Thoracic aorta (tissue), 2 donors: ENCODE data around the gene SEC16B. TPM values are rescaled to one million over a fixed set of nuclear protein-coding genes. Genes with fewer than 3 reads are reported as not detected.

Experiments
- ATAC-seq: fragments of 150-250 bp; one replicate; pipeline ENCODE4 v1.8.0; 2017; ENCODE audit warnings: low read depth; ENCODE audit not compliant: insufficient number of reproducible peaks, low FRiP score
- DNase-seq: peaks from one replicate; pipeline ENCODE4 v3.0.0-alpha.2; 2020; ENCODE audit warnings: low spot score
- H3K27ac ChIP-seq, 2 donors: fragments of 200-600 bp; sonication (generic); 1 replicate in 1 of 2; 2 replicates in 1 of 2; pipeline ENCODE4 v1.5.1; 2016; ENCODE audit warnings: mild to moderate bottlenecking in 2 of 2, moderate library complexity in 2 of 2
- H3K27me3 ChIP-seq: fragments of 200-600 bp; sonication (generic); replicated peaks from 2 replicates; pipeline ENCODE4 v1.6.0; 2016; ENCODE audit warnings: mild to moderate bottlenecking; ENCODE audit not compliant: insufficient read depth
- H3K36me3 ChIP-seq: fragments of 200-600 bp; sonication (generic); one replicate; pipeline ENCODE4 v1.5.1; 2016
- H3K4me1 ChIP-seq, 2 donors: fragments of 200-600 bp; sonication (generic); 1 replicate in 1 of 2; 2 replicates in 1 of 2; pipeline versions ENCODE4 v1.5.1 to v1.6.0; 2016; ENCODE audit warnings: low read depth in 2 of 2, mild to moderate bottlenecking in 1 of 2; ENCODE audit not compliant: control insufficient read depth in 1 of 2
- H3K4me3 ChIP-seq: fragments of 200-600 bp; sonication (generic); 2 replicates; pipeline ENCODE4 v1.5.1; 2016; ENCODE audit warnings: mild to moderate bottlenecking
- H3K9me3 ChIP-seq: fragments of 200-600 bp; sonication (generic); 2 replicates; pipeline ENCODE4 v1.5.1; 2016
- CTCF ChIP-seq: fragments of 200-600 bp; sonication (generic); IDR thresholded peaks from one replicate; pipeline ENCODE4 v1.5.1; 2019; ENCODE audit warnings: antibody characterized with exemption
- total RNA-seq, 2 donors: library from RNA; depleted of rRNA; stranded (reverse); fragments of >200 nt; gene quantifications; one replicate each; pipeline versions ENCODE4 v1.1.0 to v1.2.3, GENCODE V29; 2016

Gene SEC16B
- total RNA-seq, 2 donors from 2014 or later = 4.2 to 6.8 TPM

DNA sequence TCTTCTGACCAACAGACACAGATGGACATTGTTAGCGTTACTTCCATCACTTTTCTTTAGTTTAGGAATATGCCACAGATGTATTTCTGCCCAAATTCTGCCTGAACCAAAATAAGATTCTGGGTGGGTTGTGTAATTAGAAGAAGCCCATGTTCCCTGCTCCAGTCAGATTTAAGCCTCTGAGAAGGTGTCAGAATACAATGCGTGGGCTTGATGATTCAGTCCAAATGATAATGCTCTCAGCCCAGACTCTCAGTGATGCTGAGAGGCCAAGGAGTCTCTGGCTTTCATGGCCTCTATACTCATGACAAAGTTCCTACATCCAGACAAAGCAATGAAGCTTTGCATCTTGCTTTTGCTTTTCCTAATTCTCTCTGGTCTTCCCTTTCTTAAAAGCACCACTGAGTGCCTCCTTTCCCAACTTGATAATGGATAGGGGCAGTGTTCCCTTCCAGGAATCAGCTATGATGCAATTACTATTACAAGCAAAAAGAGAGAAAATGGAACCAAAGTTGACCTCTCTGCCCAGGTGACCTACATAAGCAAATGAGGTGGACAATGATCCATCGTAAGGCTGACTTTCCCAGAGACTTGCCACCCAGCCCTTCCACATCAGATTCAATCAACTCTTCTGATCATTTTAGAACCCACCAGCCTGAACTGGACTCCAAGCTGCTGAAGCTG, 8.8 kb downstream of the SEC16B start:
- Histone ChIP-seq H3K4me1 (no peaks in the 10 kb centered on the region), H3K36me3 (peaks cover 24% of the 10 kb centered on the region), H3K4me3 (no peak overlapping the region), H3K27me3 (no peaks in the 10 kb centered on the region), H3K27ac (no peak overlapping the region), H3K9me3 (no peaks in the 10 kb centered on the region)
- ATAC-seq (no peak), DNase-seq (no peak)
- no peak for TF ChIP-seq CTCF

GRCh38 chr1:177959811-177960515, 9.9 kb downstream of the SEC16B start:
- H3K4me1 ChIP-seq = no peaks in the 10 kb centered on the region

GRCh38 chr1:177958092-177958491, 11.8 kb downstream of the SEC16B start:
- Histone ChIP-seq H3K4me3 (no peak overlapping the region), H3K27ac (no peak overlapping the region), H3K9me3 (no peaks in the 10 kb centered on the region), H3K36me3 (peaks cover 12% of the 10 kb centered on the region), H3K4me1 (no peaks in the 10 kb centered on the region), H3K27me3 (no peaks in the 10 kb centered on the region)
- no peak for ATAC-seq
- DNase-seq = no peak
- no peak for TF ChIP-seq CTCF

More at GRCh38 chr1:177959811-177960515, 9.9 kb downstream of the SEC16B start:
- no peak overlapping the region for H3K4me3 ChIP-seq
- H3K9me3 ChIP-seq = no peaks in the 10 kb centered on the region
- no peak for TF ChIP-seq CTCF
- no peaks in the 10 kb centered on the region for H3K27me3 ChIP-seq
- peaks cover 18% of the 10 kb centered on the region for H3K36me3 ChIP-seq
- DNase-seq = no peak
- H3K27ac ChIP-seq = no peak overlapping the region
- ATAC-seq = no peak

GRCh38 chr1:177954076-177954475, 15.8 kb downstream of the SEC16B start:
- TF ChIP-seq CTCF = no peak
- DNase-seq (no peak), ATAC-seq (no peak)
- Histone ChIP-seq H3K4me1 (no peaks in the 10 kb centered on the region), H3K4me3 (no peak overlapping the region), H3K36me3 (peaks cover 6% of the 10 kb centered on the region), H3K9me3 (no peaks in the 10 kb centered on the region), H3K27me3 (no peaks in the 10 kb centered on the region), H3K27ac (no peak overlapping the region)

DNA sequence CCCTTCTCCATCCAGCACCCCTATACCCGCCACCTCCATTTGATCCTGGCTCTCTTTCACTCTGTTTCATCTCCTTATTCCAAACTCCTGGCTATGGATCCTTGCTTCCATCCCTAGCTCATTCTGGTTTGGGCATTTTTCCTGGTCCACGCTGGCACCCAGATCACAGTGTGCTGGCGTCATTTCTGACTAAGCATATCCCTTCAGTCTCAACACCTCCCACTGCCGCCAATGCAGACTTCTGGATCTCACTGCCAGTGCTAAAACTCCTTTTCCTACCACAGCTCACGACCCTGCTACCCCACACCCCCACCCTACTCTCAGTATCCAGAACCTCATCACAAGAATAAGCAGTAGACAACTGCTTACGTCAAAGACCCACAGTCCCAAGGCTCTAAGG, 16.3 kb downstream of the SEC16B start:
- Histone ChIP-seq H3K36me3 (peaks cover 6% of the 10 kb centered on the region), H3K9me3 (no peaks in the 10 kb centered on the region), H3K27me3 (no peaks in the 10 kb centered on the region), H3K4me1 (no peaks in the 10 kb centered on the region), H3K4me3 (no peak overlapping the region), H3K27ac (no peak overlapping the region)
- TF ChIP-seq CTCF = no peak
- no peak for DNase-seq
- no peak for ATAC-seq
